Measurements from ENCODE around the gene POC1B. TPM values are rescaled to one million over a fixed set of nuclear protein-coding genes. Genes with fewer than 3 reads are reported as not detected.

POC1B gene
- total RNA-seq, 1 experiment from 2014 or later, result 39.4 TPM

DNA sequence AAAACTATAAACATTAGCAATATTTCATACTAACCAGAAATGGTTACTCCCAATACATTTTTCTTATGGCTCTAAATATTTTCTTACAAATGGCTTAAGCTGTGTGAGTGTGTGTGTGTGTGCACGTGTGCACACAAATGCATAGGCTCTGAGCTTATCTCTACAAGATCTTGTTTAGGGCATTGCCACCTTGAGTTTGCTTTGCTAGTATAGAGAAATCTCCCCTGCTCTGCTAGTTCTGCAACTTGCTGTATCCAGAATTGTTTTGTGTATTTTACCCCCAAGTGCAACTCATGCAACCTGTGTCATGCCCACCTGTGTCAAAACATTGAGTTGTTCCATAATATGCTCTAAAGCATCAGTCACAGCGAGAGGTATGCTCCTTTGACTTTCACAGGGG, 101.0 kb downstream of the POC1B start:
- peaks cover 8% of the 10 kb centered on the region for H3K4me1 ChIP-seq (replicated peaks)
- H3K9me3 ChIP-seq (replicated peaks), result no peaks in the 10 kb centered on the region
- H3K27me3 ChIP-seq (replicated peaks), result no peaks in the 10 kb centered on the region
- H3K4me3 ChIP-seq, result no peak overlapping the region
- no peak for DNase-seq (ENCODE audit: low read depth in 1 of 2, low spot score in 2 of 2)
- no peak overlapping the region for H3K27ac ChIP-seq
- peaks cover 10% of the 10 kb centered on the region; the same call in 1 of the 2 replicates for H3K36me3 ChIP-seq

DNA sequence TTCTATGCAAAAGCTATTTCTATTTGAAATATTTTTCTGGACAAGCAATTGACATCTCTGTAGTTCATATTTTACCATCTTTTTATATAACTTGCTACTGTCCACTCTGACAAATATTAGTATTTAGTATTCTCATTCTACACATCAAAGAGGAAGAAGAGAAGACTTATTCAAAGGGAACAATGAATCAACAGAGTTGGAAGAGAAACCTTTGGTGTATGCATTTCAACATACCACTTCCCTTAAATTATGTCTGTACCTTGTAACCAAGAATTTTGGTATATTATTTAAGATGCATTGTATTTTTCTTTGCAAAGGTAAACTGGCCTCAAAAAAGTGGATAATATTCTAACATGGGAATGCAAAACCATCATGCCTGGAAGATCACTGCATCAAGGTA, 101.5 kb downstream of the POC1B start:
- DNase-seq (ENCODE audit: low read depth in 1 of 2, low spot score in 2 of 2), result no peak
- Histone ChIP-seq H3K27ac (no peak overlapping the region), H3K36me3 (peaks cover 10% of the 10 kb centered on the region; the same call in 1 of the 2 replicates), H3K4me1 (replicated peaks) (peaks cover 8% of the 10 kb centered on the region), H3K9me3 (replicated peaks) (no peaks in the 10 kb centered on the region), H3K4me3 (no peak overlapping the region), H3K27me3 (replicated peaks) (no peaks in the 10 kb centered on the region)

DNA sequence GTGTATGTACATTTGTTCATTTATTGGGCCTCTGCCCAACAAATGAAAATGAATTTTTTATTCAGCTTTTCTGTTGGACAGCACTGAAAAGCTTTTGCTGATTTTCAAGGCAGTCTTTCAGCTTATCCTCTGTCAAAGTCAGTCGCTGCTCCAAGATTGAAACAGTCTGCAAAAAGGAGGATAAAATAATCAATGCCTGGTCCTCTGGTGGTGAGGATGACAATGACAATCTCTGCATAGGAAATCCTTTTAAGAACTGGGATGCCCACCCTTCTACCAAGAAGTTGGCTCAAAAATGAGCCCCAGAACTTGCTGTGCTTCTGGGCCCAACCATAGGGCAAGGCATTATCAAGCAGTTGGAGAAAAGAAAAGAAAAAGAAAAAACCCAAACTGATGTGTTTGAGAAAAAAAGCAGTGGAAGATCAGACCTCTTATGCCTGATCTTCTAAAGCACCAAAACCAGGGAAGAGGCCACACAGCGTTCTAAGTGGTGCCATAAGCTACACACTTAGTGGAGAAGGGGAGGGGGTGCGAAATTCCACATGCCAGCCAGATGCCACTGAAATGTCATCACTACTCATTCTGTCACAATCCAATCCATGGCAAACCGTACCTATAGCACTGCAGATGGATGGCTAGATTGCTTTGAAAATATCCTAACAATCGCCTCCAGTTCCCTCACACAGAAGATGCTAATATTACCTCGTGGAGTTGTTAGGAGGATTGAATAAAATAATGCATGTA, 104.6 kb downstream of the POC1B start:
- DNase-seq (ENCODE audit: low read depth in 1 of 2, low spot score in 2 of 2), result no peak
- Histone ChIP-seq H3K27ac (no peak overlapping the region), H3K9me3 (replicated peaks) (no peaks in the 10 kb centered on the region), H3K4me1 (replicated peaks) (peaks cover 17% of the 10 kb centered on the region), H3K27me3 (replicated peaks) (no peaks in the 10 kb centered on the region), H3K36me3 (peaks cover 10% of the 10 kb centered on the region; the same call in 1 of the 2 replicates), H3K4me3 (no peak overlapping the region)

DNA sequence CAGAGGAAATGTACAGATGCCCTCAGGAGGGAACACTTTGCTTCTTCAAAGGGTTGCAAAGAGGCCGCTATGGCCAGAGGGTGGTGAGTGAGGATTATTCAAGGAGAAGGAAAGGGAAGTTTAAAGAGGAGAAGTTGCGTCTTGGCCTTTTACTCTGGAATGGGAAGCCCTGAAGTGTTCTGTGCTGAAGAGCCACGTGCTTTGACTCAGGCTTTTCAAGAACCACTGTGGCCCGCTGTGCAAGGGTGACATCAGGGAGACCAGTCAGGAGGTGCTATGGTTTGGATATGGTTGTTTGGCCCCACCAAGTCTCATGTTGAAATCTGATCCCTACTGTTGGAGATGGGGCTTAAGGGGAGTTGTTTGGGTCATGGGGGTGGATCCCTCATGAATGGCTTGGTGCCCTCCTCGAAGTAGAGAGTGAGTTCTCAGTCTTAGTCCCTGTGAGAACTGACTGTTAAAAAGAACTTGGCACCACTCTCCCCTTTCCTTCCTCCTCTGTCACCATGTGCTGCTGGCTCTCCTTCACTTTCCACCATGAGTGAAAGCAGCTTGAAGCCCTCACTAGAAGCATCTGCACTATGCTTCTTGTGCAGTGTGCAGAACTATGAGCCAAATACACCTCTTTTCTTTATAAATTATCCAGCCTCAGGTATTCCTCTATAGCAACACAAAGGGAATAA, 107.5 kb downstream of the POC1B start:
- H3K4me3 ChIP-seq, result no peak overlapping the region
- H3K9me3 ChIP-seq (replicated peaks), result no peaks in the 10 kb centered on the region
- H3K27me3 ChIP-seq (replicated peaks), result no peaks in the 10 kb centered on the region
- DNase-seq (ENCODE audit: low read depth in 1 of 2, low spot score in 2 of 2), result no peak
- H3K36me3 ChIP-seq, result peaks cover 5% of the 10 kb centered on the region; the same call in 1 of the 2 replicates
- H3K4me1 ChIP-seq (replicated peaks), result peaks cover 27% of the 10 kb centered on the region
- H3K27ac ChIP-seq, result no peak overlapping the region

DNA sequence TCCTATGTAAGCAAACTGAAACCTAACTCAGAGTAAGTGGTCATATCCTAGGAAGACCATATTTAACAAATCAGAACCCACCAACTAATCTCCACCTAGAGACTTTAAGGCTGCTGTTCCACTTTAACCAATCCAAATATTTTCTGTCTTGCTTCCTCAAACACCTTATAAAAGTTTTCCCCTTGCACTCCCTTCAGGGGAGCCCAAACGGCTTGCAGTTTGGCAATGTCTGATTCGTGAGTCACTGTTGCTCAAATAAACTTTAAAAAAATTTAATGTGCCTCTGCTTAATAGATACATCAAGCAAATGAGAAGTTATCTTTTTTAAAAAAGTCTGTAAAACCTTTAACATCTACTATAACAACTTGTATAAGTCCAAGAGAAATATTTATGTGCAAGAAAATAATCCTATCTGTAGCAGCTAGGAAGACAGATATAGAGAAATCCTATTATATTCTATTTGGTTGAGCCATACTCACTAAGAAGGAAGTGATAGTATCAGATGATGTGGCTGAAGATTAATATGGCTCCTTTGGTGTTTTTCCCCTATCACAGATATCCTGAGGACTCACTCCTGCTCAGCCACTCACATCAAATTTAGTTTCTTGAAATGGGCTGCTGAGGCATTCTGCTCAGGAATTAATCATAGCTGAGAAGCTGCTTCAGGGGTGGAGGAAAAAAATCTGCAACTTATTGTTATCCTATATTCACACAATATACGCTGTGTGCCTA, 108.4 kb downstream of the POC1B start:
- peaks cover 5% of the 10 kb centered on the region; the same call in 1 of the 2 replicates for H3K36me3 ChIP-seq
- DNase-seq (ENCODE audit: low read depth in 1 of 2, low spot score in 2 of 2), result peak in 1 of 2 experiments; percentile 16
- no peaks in the 10 kb centered on the region for H3K9me3 ChIP-seq (replicated peaks)
- H3K27ac ChIP-seq, result peak overlapping the region; percentile 19; the same call in 1 of the 2 replicates
- H3K4me3 ChIP-seq, result no peak overlapping the region
- peaks cover 27% of the 10 kb centered on the region for H3K4me1 ChIP-seq (replicated peaks)
- H3K27me3 ChIP-seq (replicated peaks), result no peaks in the 10 kb centered on the region

DNA sequence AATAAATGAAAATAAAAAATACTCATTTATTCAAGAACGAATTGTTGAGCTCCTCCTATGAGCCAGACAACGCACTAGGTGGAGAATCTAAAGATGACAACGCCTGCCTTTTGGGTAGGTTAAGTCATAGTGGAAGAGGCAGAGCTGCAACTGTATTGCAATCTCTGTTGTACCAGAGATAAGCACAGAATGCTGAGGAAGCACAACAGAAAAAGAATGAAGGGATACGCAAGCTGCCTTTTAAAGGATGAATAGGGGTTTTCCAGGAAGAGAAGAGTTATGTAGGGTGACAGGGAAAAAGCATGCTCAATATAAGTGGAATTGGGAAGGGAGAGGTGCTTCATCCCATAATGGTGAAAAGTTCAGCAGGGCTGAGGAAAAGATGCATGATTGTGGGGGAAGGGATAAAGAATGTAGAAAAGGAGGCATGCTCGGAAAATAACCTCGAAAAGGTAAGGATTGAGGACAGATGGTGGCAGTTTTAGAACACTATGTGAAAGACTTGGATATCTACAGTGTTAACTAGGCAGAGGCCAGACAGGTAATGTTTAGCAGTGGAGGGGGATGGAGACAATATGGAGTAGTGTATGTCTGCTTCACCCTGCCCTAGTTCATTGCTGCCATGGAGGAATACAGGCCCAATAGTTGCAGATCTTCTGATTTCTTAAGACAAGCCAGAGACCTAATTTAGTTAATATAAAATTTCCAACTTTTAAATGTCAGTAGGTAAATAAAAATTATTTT, 109.6 kb downstream of the POC1B start:
- no peak overlapping the region for H3K27ac ChIP-seq
- no peaks in the 10 kb centered on the region for H3K9me3 ChIP-seq (replicated peaks)
- peaks cover 27% of the 10 kb centered on the region for H3K4me1 ChIP-seq (replicated peaks)
- no peaks in the 10 kb centered on the region for H3K27me3 ChIP-seq (replicated peaks)
- peaks cover 5% of the 10 kb centered on the region; the same call in 1 of the 2 replicates for H3K36me3 ChIP-seq
- no peak for DNase-seq (ENCODE audit: low read depth in 1 of 2, low spot score in 2 of 2)
- H3K4me3 ChIP-seq, result no peak overlapping the region

DNA sequence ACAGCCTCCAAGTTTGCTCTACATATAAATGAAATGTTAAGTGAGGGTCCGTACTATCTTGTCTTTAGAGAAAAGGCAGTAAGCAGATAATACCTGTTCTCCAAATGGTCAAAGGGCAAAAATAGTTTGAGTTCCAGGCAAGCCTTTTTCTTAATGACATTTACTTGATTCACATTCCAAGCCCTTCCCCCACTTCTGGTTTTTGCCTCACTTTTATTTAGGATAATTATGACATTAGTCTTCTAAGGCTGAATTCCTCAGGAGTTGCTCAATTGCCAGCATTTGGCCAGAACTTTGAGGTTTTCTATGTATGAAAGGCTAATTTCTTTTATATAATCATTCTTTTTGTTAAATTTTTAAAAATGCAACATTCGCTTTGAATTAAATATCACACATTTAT, 111.0 kb downstream of the POC1B start:
- Histone ChIP-seq H3K36me3 (no peaks in the 10 kb centered on the region), H3K9me3 (replicated peaks) (no peaks in the 10 kb centered on the region), H3K4me3 (no peak overlapping the region), H3K27me3 (replicated peaks) (no peaks in the 10 kb centered on the region), H3K27ac (no peak overlapping the region), H3K4me1 (replicated peaks) (peaks cover 27% of the 10 kb centered on the region)
- DNase-seq (ENCODE audit: low read depth in 1 of 2, low spot score in 2 of 2), result no peak

DNA sequence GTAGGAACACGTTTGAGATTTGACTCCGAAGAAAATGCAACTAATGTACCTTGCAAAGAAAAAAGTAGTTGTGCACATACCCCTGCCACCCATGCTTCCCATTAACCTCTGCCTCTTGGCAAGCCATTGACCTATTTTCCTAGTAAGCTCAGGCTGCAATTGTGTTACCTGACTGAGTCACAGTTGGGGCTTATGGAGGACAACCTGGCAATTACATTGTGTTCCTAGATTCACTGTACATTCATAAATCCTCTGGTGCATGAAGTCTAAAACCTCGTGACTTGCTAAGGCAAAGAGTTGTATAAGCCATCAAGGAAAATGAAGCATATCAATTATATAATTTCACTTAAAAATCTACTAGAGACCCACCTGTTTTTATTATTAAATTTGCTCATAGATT, 111.5 kb downstream of the POC1B start:
- Histone ChIP-seq H3K4me3 (no peak overlapping the region), H3K27ac (no peak overlapping the region), H3K9me3 (replicated peaks) (no peaks in the 10 kb centered on the region), H3K27me3 (replicated peaks) (no peaks in the 10 kb centered on the region), H3K36me3 (no peaks in the 10 kb centered on the region), H3K4me1 (replicated peaks) (peaks cover 27% of the 10 kb centered on the region)
- DNase-seq (ENCODE audit: low read depth in 1 of 2, low spot score in 2 of 2), result no peak

DNA sequence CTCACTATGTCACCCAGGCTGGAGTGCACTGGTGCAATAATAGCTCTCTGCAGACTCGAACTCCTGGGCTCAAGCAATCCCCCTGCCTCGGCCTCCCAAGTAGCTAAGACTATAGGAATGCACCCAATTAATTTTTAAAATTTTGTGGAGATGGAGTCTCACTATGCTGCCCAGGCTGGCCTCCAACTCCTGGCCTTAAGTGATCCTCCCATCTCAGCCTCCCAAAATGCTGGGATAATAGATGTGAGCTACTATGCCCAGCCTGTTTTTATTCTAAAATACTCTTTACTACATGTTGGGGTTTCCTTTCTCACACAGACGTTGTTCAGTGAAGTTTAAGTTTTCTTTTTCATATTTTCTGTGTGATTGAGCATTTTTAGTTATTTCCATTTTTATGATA, 112.6 kb downstream of the POC1B start:
- no peaks in the 10 kb centered on the region for H3K9me3 ChIP-seq (replicated peaks)
- no peaks in the 10 kb centered on the region for H3K27me3 ChIP-seq (replicated peaks)
- no peak overlapping the region for H3K4me3 ChIP-seq
- DNase-seq (ENCODE audit: low read depth in 1 of 2, low spot score in 2 of 2), result no peak
- no peak overlapping the region for H3K27ac ChIP-seq
- no peaks in the 10 kb centered on the region for H3K36me3 ChIP-seq
- H3K4me1 ChIP-seq (replicated peaks), result peaks cover 27% of the 10 kb centered on the region

DNA sequence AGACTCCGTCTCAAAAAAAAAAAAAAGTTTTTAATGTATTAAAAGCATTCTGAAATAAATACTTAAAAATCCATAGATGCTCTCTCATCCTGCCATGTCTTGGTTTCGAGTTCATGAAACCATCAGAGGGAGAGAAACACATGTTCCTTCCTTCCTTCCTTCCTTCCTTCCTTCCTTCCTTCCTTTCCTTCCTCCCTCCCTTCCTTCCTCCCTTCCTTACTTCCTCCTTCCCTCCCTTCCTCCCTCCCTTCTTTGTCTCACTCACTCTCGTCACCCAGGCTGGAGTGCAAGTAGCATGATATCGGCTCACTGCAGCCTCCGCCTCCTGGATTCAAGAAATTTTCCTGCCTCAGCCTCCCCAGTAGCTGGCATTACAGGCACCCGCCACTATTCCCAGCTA, 113.2 kb downstream of the POC1B start:
- H3K27me3 ChIP-seq (replicated peaks), result no peaks in the 10 kb centered on the region
- no peak overlapping the region for H3K27ac ChIP-seq
- H3K4me1 ChIP-seq (replicated peaks), result peaks cover 24% of the 10 kb centered on the region
- H3K36me3 ChIP-seq, result no peaks in the 10 kb centered on the region
- H3K9me3 ChIP-seq (replicated peaks), result no peaks in the 10 kb centered on the region
- no peak overlapping the region for H3K4me3 ChIP-seq
- DNase-seq (ENCODE audit: low read depth in 1 of 2, low spot score in 2 of 2), result no peak

DNA sequence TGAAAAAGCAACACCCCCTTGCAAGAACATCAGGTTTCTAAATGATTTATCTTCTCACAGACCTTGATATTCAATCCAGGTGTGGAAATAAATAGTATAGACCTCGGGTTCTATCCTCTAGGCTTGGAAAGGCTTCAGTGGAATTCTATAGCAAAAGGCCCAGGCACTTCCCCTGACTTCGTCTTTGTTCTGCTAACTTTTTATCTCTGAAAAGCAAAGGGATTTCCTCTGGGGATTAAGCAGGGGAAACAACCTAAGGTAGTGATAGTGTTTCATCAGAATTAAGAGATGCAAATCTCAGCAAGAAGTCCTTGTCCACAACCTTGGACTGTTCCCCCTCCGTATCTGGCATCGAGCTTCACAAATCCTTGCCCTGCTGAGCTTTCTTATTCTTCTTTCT, 114.0 kb downstream of the POC1B start:
- Histone ChIP-seq H3K36me3 (no peaks in the 10 kb centered on the region), H3K27me3 (replicated peaks) (no peaks in the 10 kb centered on the region), H3K27ac (no peak overlapping the region), H3K4me3 (no peak overlapping the region), H3K9me3 (replicated peaks) (no peaks in the 10 kb centered on the region), H3K4me1 (replicated peaks) (peaks cover 15% of the 10 kb centered on the region)
- DNase-seq (ENCODE audit: low read depth in 1 of 2, low spot score in 2 of 2), result no peak

DNA sequence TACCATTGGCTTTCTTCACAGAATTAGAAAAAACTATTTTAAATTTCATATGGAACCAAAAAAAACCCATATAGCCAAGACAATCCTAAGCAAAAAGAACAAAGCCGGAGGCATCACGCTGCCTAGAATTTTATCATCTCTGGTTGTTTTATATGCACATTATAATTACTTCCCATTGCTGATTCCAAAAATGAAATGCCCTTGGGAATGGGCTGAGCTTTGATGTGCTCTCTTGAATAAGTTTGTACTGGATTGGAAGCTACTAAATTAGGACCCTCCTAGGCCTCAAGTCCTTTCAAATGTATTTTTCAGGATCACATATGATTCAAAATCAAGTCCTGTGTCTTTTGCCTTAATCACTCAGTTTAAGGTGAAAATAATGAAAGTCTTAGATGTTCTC, 114.6 kb downstream of the POC1B start:
- no peak overlapping the region for H3K27ac ChIP-seq
- no peak overlapping the region for H3K4me3 ChIP-seq
- no peaks in the 10 kb centered on the region for H3K9me3 ChIP-seq (replicated peaks)
- no peaks in the 10 kb centered on the region for H3K27me3 ChIP-seq (replicated peaks)
- no peak for DNase-seq (ENCODE audit: low read depth in 1 of 2, low spot score in 2 of 2)
- H3K36me3 ChIP-seq, result no peaks in the 10 kb centered on the region
- peaks cover 9% of the 10 kb centered on the region for H3K4me1 ChIP-seq (replicated peaks)

DNA sequence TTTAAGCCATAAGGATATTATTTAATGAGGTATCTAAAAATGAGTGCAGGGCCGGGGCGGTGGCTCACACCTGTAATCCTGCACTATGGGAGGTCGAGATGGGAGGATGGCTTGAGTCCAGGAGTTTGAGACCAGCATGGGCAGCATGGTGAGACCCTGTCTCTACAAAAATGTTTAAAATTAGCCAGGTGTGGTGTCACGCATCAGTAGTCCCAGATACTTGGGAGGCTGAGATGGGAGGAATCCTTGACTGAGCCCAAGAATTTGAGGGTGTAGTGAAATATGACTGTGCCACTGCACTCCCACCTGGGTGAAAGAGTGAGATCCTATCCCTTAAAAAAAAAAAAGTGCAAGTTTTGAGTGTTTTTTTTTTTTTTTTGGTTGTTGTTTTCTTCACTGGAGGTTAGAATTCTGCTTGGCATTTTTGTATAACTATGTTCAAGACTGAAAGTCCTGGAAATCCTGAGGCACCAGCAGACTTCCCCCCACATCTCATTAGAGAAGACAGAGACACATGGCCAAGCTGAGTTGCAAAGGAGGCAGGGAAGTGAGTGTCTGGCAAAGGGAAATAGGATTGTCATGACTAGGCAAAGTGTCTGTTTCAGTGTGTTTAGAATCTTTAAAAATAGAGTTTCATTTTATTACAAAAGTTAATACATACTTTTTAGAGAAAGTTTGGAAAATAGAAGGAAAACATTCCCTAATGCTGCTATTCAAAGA, 120.1 kb downstream of the POC1B start:
- Histone ChIP-seq H3K4me1 (replicated peaks) (no peaks in the 10 kb centered on the region), H3K27ac (no peak overlapping the region)

More for the DNA sequence above, 120.1 kb downstream of the POC1B start:
- Histone ChIP-seq H3K4me3 (no peak overlapping the region), H3K36me3 (no peaks in the 10 kb centered on the region), H3K9me3 (replicated peaks) (no peaks in the 10 kb centered on the region), H3K27me3 (replicated peaks) (no peaks in the 10 kb centered on the region)
- no peak for DNase-seq (ENCODE audit: low read depth in 1 of 2, low spot score in 2 of 2)

Measured in SJSA1 (cell line).